ENCODE results near the gene IFITM10.

- TF ChIP-seq CTCF (IDR thresholded peaks at IDR 0.05) (no peak), FOXJ3 (CRISPR knock-in tag; IDR thresholded peaks at IDR 0.05) (no peak), EZH2phosphoT487 (IDR thresholded peaks at IDR 0.05; ENCODE audit: borderline replicate concordance, low read depth) (no peak), RFX5 (IDR thresholded peaks at IDR 0.05; ENCODE audit: low read length) (no peak), TAF1 (IDR thresholded peaks at IDR 0.05; ENCODE audit: borderline replicate concordance, low read depth, low read length) (no peak), RAD21 (IDR thresholded peaks at IDR 0.05; ENCODE audit: low read length) (no peak), SIN3A (IDR thresholded peaks at IDR 0.05; ENCODE audit: borderline replicate concordance, low read depth, low read length) (no peak), POLR2AphosphoS5 (IDR thresholded peaks at IDR 0.05; ENCODE audit: low read depth, low read length) (no peak), YY1 (IDR thresholded peaks at IDR 0.05; ENCODE audit: low read depth) (no peak), JUND (IDR thresholded peaks at IDR 0.05) (no peak), PBX3 (IDR thresholded peaks at IDR 0.05) (no peak), ZBTB33 (IDR thresholded peaks at IDR 0.05; ENCODE audit: borderline replicate concordance, low read depth) (no peak), NRF1 (IDR thresholded peaks at IDR 0.05; ENCODE audit: low read depth, low read length) (no peak)
These were observed 49.1 kb downstream of the IFITM10 start for GRCh38 chr11:1701091-1701807.

Measured in SK-N-SH (cell line).